ENCODE data around the gene RPN2.

The RPN2 gene

DNA sequence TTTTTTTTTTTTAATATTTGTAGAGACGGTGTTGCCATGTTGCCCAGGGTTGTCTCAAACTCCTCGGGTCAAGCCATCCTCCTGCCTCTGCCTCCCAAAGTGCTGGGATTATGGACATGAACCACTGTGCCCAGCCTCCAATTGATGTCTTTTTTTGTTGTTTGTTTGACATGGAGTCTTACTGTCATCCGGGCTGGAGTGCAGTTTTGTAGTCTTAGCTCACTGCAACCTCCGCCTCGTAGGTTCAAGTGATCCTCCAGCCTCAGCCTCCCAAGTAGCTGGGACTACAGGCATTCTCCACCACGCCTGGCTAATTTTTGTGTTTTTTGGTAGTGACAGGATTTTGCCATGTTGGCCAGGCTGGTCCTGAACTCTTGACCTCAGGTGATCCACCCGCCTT lies 9.7 kb downstream of the RPN2 start:
- DNase-seq = no peak

DNA sequence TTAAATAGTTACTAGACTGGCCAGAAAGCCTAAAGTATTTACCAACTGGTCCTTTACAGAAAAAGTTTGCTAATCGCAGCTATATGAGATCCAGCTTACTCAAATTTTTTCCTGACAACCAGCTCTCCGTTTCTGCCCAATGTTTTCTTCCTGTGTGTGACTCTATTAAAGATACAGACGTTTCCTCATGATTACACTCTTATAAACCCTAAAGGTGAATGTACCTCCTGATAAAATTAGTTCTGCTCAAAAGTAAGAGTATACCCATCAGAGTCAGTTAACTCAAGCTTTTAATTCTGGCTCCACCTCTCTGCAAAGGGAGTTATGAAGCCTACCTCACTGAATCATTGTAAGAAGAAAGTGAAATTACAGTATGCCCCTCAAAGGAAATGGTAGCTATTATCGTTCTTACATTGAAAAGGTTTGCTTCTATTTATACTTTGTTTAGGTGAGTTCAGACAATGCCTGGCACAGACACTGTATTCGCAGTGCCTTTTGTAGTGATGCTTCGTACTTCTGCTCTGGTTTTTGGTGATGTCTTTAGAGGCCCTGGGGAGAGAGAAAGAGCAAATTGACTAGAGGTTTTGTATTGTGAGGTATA lies 10.4 kb downstream of the RPN2 start:
- DNase-seq = no peak

DNA sequence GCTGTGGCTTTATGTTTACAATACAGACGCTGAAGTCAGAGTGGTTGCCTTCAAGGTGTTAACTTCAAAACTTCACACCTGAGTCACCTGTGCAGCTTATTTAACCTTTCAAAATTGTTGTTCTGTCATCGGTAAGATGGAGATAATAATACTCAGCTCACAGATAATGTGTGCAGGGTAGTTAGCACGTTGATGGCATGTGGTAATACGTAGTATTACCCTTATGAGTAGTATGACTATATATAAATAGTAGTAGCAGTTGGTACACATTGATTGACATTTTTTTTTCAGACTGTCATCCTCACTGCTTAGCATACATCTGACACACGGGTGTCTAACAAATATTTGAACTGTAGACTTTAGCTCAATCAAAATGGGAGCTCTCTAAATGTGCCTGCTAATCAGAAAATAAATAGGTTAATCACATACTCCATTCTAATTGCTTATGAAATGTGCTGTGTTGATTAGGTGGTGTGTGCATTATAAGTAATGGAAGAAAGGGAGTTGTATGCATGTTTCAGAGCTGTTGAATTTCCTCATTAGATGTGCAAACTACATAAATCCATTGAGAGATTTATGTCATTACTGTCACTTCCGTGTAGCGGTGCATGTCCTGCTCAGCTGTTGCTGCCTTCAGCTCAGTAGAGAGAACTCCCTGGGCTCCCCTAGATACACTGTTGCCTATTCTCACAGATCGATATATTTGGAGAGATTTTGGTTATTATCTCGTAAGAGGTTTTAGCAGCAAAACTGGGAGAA lies 11.4 kb downstream of the RPN2 start:
- DNase-seq = no peak

DNA sequence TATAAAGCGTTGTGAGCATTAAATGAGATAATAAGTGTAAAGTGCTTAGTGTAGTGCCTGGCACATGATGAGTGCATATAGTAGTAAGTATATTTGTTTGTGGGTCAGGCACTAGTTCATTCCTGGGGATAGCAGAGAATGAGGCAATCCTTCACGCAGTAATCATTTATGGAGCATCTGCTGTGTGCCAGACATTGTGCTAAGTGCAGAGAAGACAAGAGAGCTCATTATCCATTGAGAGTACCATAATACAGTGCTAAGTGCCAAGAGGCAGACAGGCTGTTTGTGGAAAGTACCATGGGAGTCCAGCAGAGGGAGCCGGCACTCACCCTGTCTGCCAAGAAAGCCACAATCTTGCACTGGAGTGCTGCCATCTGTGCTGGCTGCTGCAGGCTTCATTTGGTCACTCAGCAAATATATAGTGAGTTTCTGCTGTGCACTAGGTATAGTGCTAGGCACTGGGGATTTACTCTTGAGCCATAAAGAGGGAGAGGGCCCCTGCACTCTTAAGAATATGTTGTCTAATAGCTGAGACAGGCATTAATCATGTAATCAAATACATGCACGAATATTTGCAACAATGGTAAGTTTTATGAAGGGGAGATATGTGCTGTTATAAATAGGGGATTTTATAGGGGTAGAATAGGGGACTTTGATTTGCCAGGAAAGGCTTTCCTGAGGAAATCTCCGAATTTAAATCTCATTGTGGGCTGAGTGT lies 13.2 kb downstream of the RPN2 start:
- DNase-seq = peak; percentile 46

DNA sequence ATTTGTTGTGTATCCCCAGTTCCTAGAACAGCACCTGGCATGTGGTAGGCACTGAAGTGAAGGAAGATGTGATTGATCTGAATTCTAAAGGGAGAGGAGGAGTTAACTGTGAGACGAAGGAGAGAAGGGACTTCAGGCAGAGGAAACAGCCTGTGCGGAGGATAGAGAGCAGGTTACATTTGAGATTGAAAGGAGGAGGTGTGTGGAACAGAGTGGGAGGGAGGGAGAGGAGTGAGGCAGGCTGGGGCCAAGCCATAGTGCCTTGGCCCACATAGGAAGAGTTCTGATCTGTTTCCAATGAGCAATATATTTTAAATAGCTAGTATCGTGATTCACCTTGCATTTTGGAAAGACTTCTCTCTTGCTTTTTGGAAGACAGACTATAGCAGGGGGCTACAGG lies 14.1 kb downstream of the RPN2 start:
- DNase-seq = no peak

DNA sequence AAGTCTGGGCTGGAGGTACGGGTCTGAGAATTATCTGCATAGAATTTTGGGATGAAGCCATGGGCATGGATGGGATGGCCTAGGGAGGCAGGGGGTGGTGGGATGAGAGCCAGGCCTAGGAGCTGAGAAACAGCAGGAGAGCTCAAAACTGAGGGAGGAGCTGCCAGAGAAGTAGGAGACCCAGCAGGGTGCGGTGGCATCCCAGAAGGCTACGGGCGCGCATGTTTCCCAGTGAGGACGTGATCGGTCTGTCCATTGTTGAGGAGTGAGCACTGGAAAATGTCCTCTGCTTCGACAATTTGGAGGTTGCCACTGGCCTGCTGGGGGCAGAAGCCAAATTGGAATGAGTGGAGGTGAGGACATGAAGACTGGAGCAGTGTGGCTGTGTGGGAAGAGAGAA lies 14.7 kb downstream of the RPN2 start:
- DNase-seq = no peak

DNA sequence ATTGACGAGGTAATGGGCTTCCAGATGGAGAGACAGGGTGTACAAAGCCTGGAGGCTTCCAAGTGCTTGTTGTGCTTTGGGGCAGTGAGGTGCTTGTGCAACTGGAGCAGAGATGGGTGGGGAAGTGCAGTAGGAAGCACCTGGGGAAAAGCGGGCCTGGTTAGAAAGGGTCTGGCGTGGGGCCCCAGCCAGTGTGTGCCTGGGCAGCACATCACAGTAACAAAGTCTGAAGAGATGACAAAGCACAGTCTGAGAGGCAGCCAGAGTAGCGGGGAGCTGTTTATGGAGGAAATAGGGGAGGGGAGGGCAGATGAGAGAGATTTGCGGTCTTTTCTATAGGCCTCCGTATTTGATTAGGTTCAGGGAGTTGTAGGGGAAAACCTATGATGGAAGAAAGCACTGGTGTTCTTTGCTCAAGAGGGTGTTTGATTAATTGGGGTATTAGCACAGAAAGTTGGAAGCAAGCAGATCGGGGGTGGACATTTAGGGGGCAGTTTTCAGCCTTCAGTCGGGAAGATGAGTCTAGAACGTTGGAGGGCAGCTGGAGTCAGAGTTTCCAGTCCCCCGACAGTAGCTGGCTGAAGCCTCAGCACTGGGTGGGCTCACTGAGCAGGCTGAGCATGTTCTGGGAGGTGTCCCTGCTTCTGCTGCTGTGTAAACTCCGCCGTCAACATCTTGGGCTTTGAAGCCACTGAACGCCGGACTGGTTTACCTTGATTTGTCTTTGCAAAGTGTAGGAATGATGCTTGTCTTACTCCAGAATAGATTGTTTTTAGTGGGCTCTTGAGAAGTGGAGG lies 15.7 kb downstream of the RPN2 start:
- DNase-seq = no peak

DNA sequence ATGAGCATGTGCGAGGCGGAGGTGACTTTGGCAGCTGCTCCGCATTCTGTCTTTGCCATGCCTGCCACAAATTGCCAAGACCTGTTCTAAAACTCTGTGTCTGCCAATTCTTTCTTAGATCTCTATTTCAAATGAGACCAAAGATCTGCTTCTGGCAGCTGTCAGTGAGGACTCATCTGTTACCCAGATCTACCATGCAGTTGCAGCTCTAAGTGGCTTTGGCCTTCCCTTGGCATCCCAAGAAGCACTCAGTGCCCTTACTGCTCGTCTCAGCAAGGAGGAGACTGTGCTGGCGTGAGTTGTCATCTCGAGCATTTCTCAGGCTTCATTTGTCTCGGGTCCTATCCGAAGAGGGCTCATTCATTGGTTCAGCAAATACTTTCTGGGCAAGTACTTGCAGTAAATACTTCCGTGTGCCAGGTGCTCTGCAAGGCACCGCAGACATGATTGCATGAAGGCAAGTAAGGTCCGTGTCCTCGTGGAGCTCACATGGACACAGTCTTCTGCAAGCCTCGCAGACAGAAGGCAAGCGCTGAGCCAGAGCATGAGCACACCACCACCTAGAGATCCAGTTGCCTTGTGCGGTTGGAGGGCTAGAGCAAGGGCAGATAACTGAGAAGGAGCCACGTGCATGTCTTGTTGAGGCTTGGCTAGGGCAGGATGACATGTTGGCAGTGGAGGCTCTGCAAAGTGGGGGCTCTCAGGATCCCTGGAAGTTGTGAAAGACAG lies 20.0 kb downstream of the RPN2 start:
- no peak for DNase-seq

DNA sequence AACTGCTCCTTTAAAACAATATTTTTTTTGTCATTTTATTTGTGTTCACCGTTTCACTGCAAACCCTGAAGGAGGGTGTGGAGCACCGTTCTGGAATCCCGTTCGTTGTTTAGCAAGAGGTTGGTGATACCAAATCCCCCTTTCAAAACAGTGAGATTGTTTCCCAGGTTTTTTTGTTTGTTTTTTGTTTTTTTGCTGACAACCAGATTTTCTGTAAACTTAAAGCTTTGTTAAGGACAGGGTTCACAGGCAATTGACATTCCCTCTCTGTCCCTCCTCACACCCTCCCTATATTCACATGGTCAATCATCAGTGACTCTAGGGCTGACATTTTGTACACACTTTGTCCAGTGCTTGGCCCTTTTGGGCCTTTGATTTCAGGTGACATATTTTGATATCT lies 21.2 kb downstream of the RPN2 start:
- DNase-seq = no peak

DNA sequence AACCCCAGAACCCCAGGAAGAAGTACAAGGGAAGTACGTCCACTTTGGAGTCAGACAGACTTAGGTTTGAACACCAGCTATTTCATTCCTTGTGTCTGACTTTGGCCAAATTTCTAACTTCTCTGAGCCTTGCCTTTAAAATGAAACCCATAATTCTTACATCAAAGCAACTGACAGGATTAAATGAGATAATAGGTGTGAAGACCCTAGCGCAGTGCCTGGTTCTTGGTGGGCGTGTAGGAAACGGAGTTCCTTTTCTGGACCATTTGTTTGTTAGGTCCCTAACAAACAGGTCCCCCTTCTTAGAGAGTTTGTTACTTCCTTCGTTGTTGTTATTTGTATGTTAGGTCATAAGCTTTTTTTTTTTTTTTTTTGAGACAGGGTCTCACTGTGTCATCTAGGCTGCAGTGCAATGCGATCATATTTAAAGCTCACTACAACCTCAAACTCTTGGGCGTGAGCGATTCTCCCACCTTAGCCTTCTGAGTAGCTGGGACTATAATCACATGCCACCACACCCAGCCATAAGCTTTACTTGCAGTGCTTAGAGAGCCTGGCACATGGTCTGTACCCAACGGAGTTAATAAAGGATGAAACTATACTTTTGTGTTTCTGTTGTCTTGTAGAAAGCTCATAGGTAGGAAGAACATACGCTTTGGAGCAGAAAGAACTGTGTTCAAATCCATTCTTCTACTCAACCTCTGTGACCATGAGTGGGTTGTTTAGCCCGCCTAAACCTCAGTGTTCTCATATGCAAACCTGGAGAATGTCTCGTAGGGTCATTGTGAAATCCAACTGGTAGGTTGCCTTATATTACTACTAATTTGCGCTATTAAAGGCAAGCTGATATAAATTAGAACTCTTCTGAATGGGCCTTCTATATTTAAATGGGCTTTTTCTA lies 22.0 kb downstream of the RPN2 start:
- no peak for DNase-seq

DNA sequence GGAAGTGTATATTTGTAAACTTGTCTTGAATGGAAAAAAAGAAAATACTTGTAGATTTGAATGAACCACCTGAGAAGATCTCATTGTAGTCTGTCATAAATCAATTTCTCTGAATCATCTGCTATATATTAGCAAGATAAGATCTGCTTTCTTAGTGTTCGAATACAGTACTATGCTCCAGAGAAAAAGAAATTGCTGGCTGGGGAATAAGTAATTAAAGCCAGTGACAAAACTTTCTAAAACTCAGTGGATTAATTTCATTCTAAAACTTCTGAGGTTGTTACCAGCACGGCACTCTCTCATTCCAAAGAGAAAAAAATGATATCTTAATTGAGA lies 22.7 kb downstream of the RPN2 start:
- DNase-seq = no peak

DNA sequence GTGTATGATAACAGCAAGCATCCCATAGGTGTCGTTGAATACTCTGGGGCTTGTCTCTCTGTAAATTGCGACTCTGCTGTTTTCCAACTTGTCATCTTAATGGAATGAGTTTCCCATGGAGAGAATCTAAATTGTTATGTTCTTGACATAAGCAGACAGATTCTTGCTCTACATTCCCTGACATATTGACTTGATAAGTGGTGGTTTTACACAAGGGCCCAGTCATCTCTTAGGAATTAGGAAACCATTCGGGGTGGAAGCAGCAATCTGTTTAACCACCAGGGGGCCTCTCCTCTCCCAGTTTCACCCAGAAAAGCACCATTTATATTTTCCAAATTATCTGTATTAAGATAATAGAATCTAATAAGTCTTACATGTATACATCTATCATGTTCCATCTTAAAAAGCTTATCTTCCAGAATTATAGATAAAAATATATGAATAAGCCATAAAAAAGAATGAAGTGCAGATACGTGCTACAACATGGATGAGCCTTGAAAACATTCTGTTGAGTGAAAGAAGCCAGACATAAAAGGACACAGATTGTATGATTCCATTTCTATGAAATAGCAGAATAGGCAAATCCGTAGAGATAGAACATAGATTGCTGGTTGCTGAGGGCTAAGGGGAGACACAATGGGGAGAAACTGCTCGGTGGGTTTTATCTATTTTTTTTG lies 23.3 kb downstream of the RPN2 start:
- DNase-seq = peak; percentile 93

DNA sequence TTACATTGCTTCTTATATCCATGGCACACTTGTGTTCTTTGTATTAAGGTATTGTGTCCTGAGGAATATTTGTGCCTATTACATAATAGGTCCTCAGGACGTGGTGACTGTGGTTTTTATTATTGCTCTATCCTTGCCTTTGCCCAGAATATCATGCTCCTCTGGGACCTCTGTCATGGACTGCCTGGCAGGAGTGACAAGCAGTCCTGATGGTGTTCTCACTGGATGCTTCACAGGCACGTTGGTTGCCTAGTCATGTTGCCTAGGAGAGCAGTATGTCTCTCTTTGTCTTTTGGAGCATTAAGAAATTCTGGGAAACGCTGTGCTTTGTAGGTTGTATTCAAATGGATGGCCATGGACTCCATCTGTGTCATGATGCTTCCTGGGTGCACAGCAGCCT lies 24.9 kb downstream of the RPN2 start:
- no peak for DNase-seq

DNA sequence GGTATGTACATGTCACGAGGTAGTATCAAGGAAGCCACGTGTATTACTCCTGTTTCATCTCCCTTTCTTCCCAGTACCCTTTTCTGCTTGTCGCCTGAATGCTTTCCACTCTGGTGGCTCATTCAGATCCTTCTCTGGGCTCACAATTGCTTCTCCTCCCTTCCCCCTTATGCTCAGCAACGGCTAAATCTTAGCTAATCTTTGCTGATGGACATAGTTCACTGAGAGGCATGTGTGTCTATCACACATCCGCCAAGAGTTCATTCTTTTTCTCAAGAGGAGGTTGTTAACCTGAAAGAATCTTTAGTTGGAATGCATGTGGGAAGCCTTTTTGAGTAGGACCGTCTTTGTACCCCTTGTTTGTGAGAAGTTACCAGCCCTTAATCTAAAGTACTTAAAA lies 26.0 kb downstream of the RPN2 start:
- DNase-seq = no peak

DNA sequence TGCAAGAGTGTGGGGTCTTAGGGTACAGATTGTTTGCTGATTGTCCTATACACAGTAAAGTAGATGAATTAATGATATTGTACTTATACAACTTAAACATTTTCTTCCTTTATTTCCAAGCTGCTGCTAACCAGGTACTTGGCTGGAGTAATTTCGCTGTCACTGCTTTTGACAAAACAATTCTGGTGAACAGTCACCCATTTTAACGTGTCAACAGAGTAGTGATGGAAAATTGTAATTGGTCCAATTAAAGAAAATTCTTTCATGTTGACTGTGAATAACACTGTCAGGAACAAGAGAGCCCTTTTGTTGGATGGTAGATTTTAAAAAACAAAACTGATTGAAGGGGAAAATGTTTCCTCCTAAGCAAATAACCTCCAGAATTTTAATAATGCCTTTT lies 26.7 kb downstream of the RPN2 start:
- DNase-seq = no peak

DNA sequence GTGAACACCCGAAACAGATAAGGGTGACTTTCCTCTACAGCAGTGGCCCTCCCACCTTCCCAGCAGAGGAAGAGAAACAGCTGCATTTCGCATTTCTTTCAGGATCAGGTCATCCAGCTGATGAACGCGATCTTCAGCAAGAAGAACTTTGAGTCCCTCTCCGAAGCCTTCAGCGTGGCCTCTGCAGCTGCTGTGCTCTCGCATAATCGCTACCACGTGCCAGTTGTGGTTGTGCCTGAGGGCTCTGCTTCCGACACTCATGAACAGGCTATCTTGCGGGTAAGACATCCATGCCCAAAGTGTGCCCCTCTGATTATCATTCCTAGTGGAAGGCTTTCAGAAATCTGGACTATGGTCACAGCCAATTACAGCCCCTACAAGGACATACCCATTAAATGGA lies 28.0 kb downstream of the RPN2 start:
- no peak for DNase-seq

DNA sequence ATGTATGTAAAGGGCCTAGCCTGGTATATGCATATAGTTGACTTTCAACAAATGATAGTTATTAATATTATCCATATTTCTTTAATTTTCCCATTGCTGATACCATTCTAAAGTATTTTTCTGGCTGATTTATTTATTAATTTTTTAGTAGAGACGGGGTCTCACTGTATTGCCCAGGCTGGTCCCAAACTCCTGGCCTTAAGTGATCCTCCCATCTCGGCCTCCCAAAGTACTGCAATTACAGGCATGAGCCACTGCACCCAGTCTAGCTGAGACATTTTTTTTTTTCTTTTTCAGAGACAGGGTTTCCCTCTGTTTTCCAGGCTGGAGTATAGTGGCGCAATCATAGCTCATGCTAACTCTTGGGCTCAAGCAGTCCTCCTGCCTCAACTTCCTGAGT lies 30.1 kb downstream of the RPN2 start:
- no peak for DNase-seq

DNA sequence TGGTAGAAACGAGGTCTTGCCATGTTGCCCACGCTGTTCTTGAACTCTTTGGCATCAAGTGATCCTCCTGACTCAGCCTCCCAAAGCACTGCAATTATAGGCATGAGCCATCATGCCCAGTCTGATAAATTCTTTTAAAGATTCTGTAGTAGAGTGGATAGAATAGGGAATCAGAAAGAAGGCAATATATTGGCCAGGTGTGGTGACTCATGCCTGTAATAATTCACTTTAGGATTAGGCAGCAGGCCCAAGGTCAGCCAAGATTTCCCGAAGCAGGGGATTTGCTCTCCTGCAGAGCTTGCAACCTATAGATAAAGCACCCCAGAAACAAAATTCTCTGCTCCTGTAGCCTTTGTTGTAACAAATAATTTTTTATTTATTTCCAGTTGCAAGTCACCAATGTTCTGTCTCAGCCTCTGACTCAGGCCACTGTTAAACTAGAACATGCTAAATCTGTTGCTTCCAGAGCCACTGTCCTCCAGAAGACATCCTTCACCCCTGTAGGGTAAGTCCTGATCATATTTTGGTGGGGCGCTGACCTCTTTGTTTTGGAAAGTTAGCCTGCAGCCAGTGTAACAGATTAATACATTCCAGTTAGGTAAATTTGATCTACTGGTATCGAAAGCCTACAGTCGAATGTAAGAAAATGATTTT lies 30.7 kb downstream of the RPN2 start:
- DNase-seq = no peak

DNA sequence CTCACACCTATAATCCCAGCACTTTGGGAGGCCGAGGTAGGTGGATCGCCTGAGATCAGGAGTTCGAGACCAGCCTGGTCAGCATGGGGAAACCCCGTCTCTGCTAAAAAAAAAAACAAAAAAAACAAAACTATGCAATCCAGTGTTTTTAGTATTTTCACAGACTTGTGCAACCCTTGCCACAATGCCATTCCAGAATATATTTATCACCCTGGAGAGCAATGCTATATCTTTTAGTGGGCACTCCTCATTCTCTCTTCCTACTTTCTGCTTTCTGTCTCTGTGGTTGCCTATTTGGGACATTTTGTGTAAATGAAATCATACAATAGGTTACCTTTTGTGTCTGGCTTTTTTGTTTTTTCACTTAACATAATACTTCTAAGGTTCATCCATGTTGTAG lies 39.3 kb downstream of the RPN2 start:
- no peak for DNase-seq

DNA sequence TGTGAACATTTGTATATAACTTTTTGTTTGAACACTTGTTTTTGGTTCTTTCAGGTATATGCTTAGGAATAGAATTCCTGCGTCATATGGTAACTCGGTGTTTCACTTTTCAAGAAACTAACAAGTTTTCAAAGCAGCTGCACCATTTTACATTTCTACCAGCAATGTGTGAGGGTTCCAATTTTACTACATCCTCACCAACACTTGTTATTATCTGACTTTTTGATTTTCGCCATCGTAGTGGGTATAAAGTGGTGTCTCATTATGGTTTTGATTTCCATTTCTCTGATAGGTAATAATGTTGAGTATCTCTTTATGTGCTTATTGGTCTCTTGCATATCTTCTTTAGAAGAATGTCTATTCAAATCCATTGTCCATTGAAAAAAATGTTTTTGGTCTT lies 39.8 kb downstream of the RPN2 start:
- no peak for DNase-seq
